ENCODE measurements around the gene PCSK6. TPM values are rescaled to one million over a fixed set of nuclear protein-coding genes. Genes with fewer than 3 reads are reported as not detected.

Gene PCSK6
- total and polyA plus RNA-seq, 2 of the 8 experiments (the other 6 are each of a cell fraction or from before 2014, with no cell fraction given): 1.9 to 4.0 TPM

DNA sequence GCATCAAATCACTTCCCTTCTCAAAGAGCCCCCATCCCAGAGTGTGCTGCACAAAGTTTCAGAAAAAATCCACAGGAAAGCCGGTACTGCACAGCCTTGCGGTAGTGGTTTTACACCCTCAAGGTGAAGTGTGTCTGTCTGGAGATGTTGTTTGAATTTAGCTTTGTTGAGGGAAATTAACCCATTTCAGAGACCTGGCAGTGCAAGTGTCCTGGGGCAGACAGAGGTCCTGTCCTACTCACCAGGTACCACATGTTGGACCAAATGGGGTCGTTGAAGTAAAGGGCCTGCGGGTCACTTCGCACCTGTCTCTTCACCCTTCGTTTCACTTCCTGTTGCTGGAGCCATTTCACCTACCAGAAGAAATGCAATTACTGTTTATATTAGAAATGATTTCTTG, 57.8 kb downstream of the PCSK6 start:
- peaks cover 0 to 2% of the 10 kb centered on the region in 2 experiments for H4K20me1 ChIP-seq (replicated peaks in 1 of 2; ENCODE audit: control insufficient read depth in 1 of 2, insufficient read depth in 2 of 2, low read length in 2 of 2)
- no peaks in the 10 kb centered on the region for H3K79me2 ChIP-seq (ENCODE audit: control insufficient read depth in 1 of 2, insufficient read depth in 2 of 2, low read length in 2 of 2)
- H3K23me2 ChIP-seq (ENCODE audit: low read depth, low read length): no peaks in the 10 kb centered on the region
- H4K91ac ChIP-seq (replicated peaks; ENCODE audit: insufficient read length, low read length): no peak overlapping the region
- no peak overlapping the region for H2BK120ac ChIP-seq (replicated peaks; ENCODE audit: low read depth, low read length)
- H3K9me3 ChIP-seq (ENCODE audit: insufficient read depth in 2 of 2, low read depth in 1 of 2, low read length in 1 of 2): no peaks in the 10 kb centered on the region
- DNase-seq (ENCODE audit: low read depth in 1 of 2, low spot score in 2 of 2) (no peak), FAIRE-seq (no peak)
- H2BK12ac ChIP-seq (ENCODE audit: low read depth, low read length): no peak overlapping the region
- no peak overlapping the region for H2BK15ac ChIP-seq (ENCODE audit: low read length)
- no peak overlapping the region for H3K4ac ChIP-seq (replicated peaks; ENCODE audit: insufficient read length, low read depth, low read length)
- H3K36me3 ChIP-seq (ENCODE audit: control insufficient read depth in 2 of 4, insufficient read depth in 4 of 4, low read length in 3 of 4): no peaks in the 10 kb centered on the region
- CTCF ChIA-PET (ENCODE audit: partially characterized antibody): no interaction called here
- H2AFZ ChIP-seq (ENCODE audit: low read length): no peak overlapping the region
- no peak overlapping the region for H4K5ac ChIP-seq (ENCODE audit: insufficient read length, low read depth, low read length)
- peaks cover 6 to 17% (median 13%) of the 10 kb centered on the region in 4 experiments; a peak in 4 of 7 replicates for H3K27me3 ChIP-seq (replicated peaks in 1 of 4; ENCODE audit: control insufficient read depth in 3 of 4, extremely low read depth in 1 of 4, insufficient read depth in 3 of 4, low read length in 3 of 4)
- no peak overlapping the region for H4K8ac ChIP-seq (ENCODE audit: extremely low read depth, insufficient read depth, low read length)
- TF ChIP-seq RXRA (IDR thresholded peaks at IDR 0.05; ENCODE audit: insufficient read depth, low read depth, low read length) (no peak), KDM1A (IDR thresholded peaks at IDR 0.05; ENCODE audit: borderline replicate concordance, low read length) (peak; percentile 70; the same call in 1 of the 2 replicates), EP300 (IDR thresholded peaks at IDR 0.05; ENCODE audit: borderline replicate concordance in 1 of 2, low read depth in 2 of 2, low read length in 2 of 2) (no peak)
- H2BK20ac ChIP-seq (ENCODE audit: low read length): no peak overlapping the region
- POLR2A ChIA-PET (ENCODE audit: partially characterized antibody): no interaction called here
- H3K4me3 ChIP-seq (ENCODE audit: extremely low read depth in 1 of 4, insufficient read depth in 2 of 4, low read depth in 3 of 4, low read length in 4 of 4): no peak overlapping the region
- H3K14ac ChIP-seq (ENCODE audit: insufficient read length): no peak overlapping the region
- no peak overlapping the region for H3K4me2 ChIP-seq (ENCODE audit: insufficient read depth in 1 of 2, low read depth in 2 of 2, low read length in 2 of 2)
- H3K56ac ChIP-seq (replicated peaks; ENCODE audit: insufficient read length, low read depth, low read length): no peak overlapping the region
- peaks cover 0 to 8% (median 0%) of the 10 kb centered on the region in 4 experiments; a peak in 1 of 7 replicates for H3K4me1 ChIP-seq (replicated peaks in 1 of 4; ENCODE audit: control insufficient read depth in 3 of 4, insufficient read depth in 4 of 4, low read length in 3 of 4)
- H2AK5ac ChIP-seq (ENCODE audit: low read depth, low read length): no peak overlapping the region
- H3K27ac ChIP-seq (ENCODE audit: low read depth, low read length): no peak overlapping the region
- no peak overlapping the region for H3K23ac ChIP-seq (ENCODE audit: insufficient read length)
- no peak overlapping the region for H3K18ac ChIP-seq (ENCODE audit: extremely low read depth, low read length)
- H3K9ac ChIP-seq (replicated peaks in 1 of 4; ENCODE audit: extremely low read depth in 1 of 4, low read depth in 3 of 4, low read length in 3 of 4): no peak overlapping the region
- no peaks in the 10 kb centered on the region for H3K79me1 ChIP-seq (ENCODE audit: low read depth, low read length)
- no peak overlapping the region for H2BK5ac ChIP-seq (ENCODE audit: low read depth, low read length)
- WGBS, 2 experiments (ENCODE audit: extremely low coverage in 1 of 2, insufficient coverage in 1 of 2, insufficient read length in 1 of 2, insufficient replicate concordance in 2 of 2, low coverage in 1 of 2, low lambda C conversion rate in 2 of 2, missing lambda C conversion rate in 1 of 2): 88% methylated on average over 6 of the region's 6 CpGs; no CpG with 5 or more reads in 1 of the 2 experiments

Measured in H1 (cell line).